HCT116 (cell line): Measurements from ENCODE around the gene FMN1. TPM values are rescaled to one million over a fixed set of nuclear protein-coding genes. Genes with fewer than 3 reads are reported as not detected.

ENCODE experiments used
- ATAC-seq: fragments of 200-7000 bp; cut with Tn5 transposase; 2 replicates; pipeline ENCODE4 v1.9.1; 2020; ENCODE audit warnings: mild to moderate bottlenecking, moderate library complexity
- BruUV-seq: library from RNA; stranded (reverse); fragments of 400-500 nt; replicated peaks from 2 replicates; lab custom pipeline; 2021; lab: Mats Ljungman, UMichigan
- CTCF ChIA-PET: fragments of 300-600 bp; sonication (Branson Sonifier 250); formaldehyde crosslinking; loops from one replicate; lab custom pipeline; 2021; ENCODE audit warnings: antibody characterized with exemption; lab: Charles Lee
- POLR2A ChIA-PET: fragments of 300-600, 350-600 bp; sonication (Branson Sonifier 250); formaldehyde crosslinking; loops from one replicate; lab custom pipeline; 2021; ENCODE audit warnings: antibody characterized with exemption; lab: Charles Lee
- RAD21 ChIA-PET, 2 experiments: fragments of 300-600 bp; sonication (Branson Sonifier 250); formaldehyde crosslinking; loops; one replicate each; lab custom pipeline; 2023; ENCODE audit warnings: low total read pairs in 2 of 2; ENCODE audit not compliant: uncharacterized antibody in 2 of 2, unreplicated experiment in 2 of 2, low non-redundant PET in 1 of 2; lab: Charles Lee
- DNase-seq: peaks from one replicate; pipeline ENCODE4 v3.0.0-alpha.2; 2010; ENCODE audit warnings: low read depth, low spot score
- H2AFZ ChIP-seq: fragments of 200-600 bp; shearing (Covaris generic), sonication (generic); 2 replicates; pipeline ENCODE4 v1.6.1; 2017; ENCODE audit warnings: low read depth, mixed run types, mixed read lengths, antibody characterized with exemption, low read length; ENCODE audit not compliant: poor library complexity, severe bottlenecking
- H3K27ac ChIP-seq: 2 replicates; pipeline ENCODE4 v1.5.1; 2012; ENCODE audit warnings: low read depth, low read length
- H3K27me3 ChIP-seq: fragments of 200-600 bp; sonication (generic); 2 replicates; pipeline ENCODE4 v1.6.1; 2016; ENCODE audit warnings: mixed run types, low read length, mixed read lengths; ENCODE audit not compliant: insufficient read depth
- H3K36me3 ChIP-seq, 2 experiments: fragments of 200-500 bp in 1 of 2; fragments of 200-600 bp in 1 of 2; sonication (Bioruptor generic) in 1 of 2; sonication (generic) in 1 of 2; 2 replicates each; pipeline versions ENCODE4 v1.5.1 to v1.6.1; 2014 to 2016; ENCODE audit warnings: low read length in 2 of 2, inconsistent platforms in 1 of 2, mixed read lengths in 1 of 2, mixed run types in 1 of 2; ENCODE audit not compliant: insufficient read depth in 2 of 2, control insufficient read depth in 1 of 2
- H3K4me1 ChIP-seq, 2 experiments: fragments of 200-600 bp in 1 of 2; sonication (generic) in 1 of 2; 2 replicates each; pipeline versions ENCODE4 v1.5.1 to v1.6.1; 2012 to 2017; ENCODE audit warnings: low read length in 2 of 2, inconsistent platforms in 1 of 2, mild to moderate bottlenecking in 1 of 2, mixed read lengths in 1 of 2, mixed run types in 1 of 2, moderate library complexity in 1 of 2; ENCODE audit not compliant: insufficient read depth in 2 of 2, control insufficient read depth in 1 of 2
- H3K4me2 ChIP-seq: fragments of 200-600 bp; sonication (generic); 2 replicates; pipeline ENCODE4 v1.6.1; 2017; ENCODE audit warnings: mixed run types, low read length, mixed read lengths
- H3K4me3 ChIP-seq, 2 experiments: fragments of 200-600 bp in 1 of 2; sonication (generic) in 1 of 2; replicated peaks in 1 of 2; 2 replicates each; pipeline ENCODE4 v1.5.1; 2011 to 2016; ENCODE audit warnings: low read length in 2 of 2, control low read depth in 1 of 2, low read depth in 1 of 2, mild to moderate bottlenecking in 1 of 2, mixed read lengths in 1 of 2, mixed run types in 1 of 2
- H3K79me2 ChIP-seq: fragments of 200-600 bp; sonication (generic); 2 replicates; pipeline ENCODE4 v1.6.1; 2017; ENCODE audit warnings: mild to moderate bottlenecking, mixed run types, low read length, moderate library complexity, mixed read lengths; ENCODE audit not compliant: insufficient read depth
- H3K9ac ChIP-seq: fragments of 200-600 bp; sonication (generic); 2 replicates; pipeline ENCODE4 v1.6.1; 2016; ENCODE audit warnings: low read length, mixed read lengths
- H3K9me2 ChIP-seq: fragments of 200-600 bp; sonication (generic), shearing (Covaris generic); 2 replicates; pipeline ENCODE4 v1.6.1; 2017; ENCODE audit warnings: mixed run types, mild to moderate bottlenecking, moderate library complexity; ENCODE audit not compliant: insufficient read depth
- H3K9me3 ChIP-seq, 2 experiments: fragments of 200-500 bp in 1 of 2; fragments of 200-600 bp in 1 of 2; sonication (Bioruptor generic) in 1 of 2; sonication (generic) in 1 of 2; 2 replicates each; pipeline ENCODE4 v1.6.1; 2014 to 2017; ENCODE audit warnings: low read length in 2 of 2, mixed read lengths in 2 of 2, inconsistent platforms in 1 of 2, low read depth in 1 of 2, mild to moderate bottlenecking in 1 of 2, mixed run types in 1 of 2, moderate library complexity in 1 of 2; ENCODE audit not compliant: control insufficient read depth in 1 of 2, insufficient read depth in 1 of 2
- H4K20me1 ChIP-seq: fragments of 200-600 bp; sonication (generic), shearing (Covaris generic); 2 replicates; pipeline ENCODE4 v1.6.1; 2017; ENCODE audit warnings: mixed run types, mild to moderate bottlenecking, moderate library complexity; ENCODE audit not compliant: insufficient read depth
- ATF3 ChIP-seq: IDR thresholded peaks from 2 replicates; pipeline ENCODE4 v1.6.1; 2012
- CEBPB ChIP-seq: IDR thresholded peaks from 2 replicates; pipeline ENCODE4 v1.6.1; 2012; ENCODE audit warnings: low read depth
- CTCF ChIP-seq, 3 experiments: fragments of 200-600 bp in 1 of 3; sonication (generic) in 1 of 3; IDR thresholded peaks in 2 of 3; conservative IDR thresholded peaks in 1 of 3; 2 replicates each; pipeline ENCODE4 v1.5.1; 2012 to 2017; ENCODE audit warnings: low read depth in 2 of 3, low read length in 2 of 3, antibody characterized with exemption in 1 of 3, borderline replicate concordance in 1 of 3, control low read depth in 1 of 3, mild to moderate bottlenecking in 1 of 3, mixed read lengths in 1 of 3, mixed run types in 1 of 3, moderate library complexity in 1 of 3; ENCODE audit not compliant: insufficient read depth in 1 of 3
- EGR1 ChIP-seq: IDR thresholded peaks from 2 replicates; pipeline ENCODE4 v1.6.1; 2012; ENCODE audit warnings: low read depth
- EZH2 ChIP-seq: fragments of 200-600 bp; sonication (generic); IDR thresholded peaks from 2 replicates; pipeline ENCODE4 v1.6.1; 2017; ENCODE audit warnings: antibody characterized with exemption, mixed run types
- FOSL1 ChIP-seq: IDR thresholded peaks from 2 replicates; pipeline ENCODE4 v1.6.1; 2012; ENCODE audit warnings: low read depth
- POLR2AphosphoS5 ChIP-seq: IDR thresholded peaks from 2 replicates; pipeline ENCODE4 v1.6.1; 2011; ENCODE audit warnings: mild to moderate bottlenecking, low read depth, low read length, moderate library complexity
- SP1 ChIP-seq: IDR thresholded peaks from 2 replicates; pipeline ENCODE4 v1.6.1; 2012; ENCODE audit warnings: low read depth
- YY1 ChIP-seq: IDR thresholded peaks from 2 replicates; pipeline ENCODE4 v1.6.1; 2011; ENCODE audit warnings: low read length, low read depth, moderate library complexity, mild to moderate bottlenecking; ENCODE audit not compliant: insufficient replicate concordance; ENCODE audit errors: extremely low read depth
- ZNF274 ChIP-seq: fragments of 200-500 bp; sonication (Bioruptor generic); IDR thresholded peaks from 2 replicates; pipeline ENCODE4 v1.6.1; 2014; ENCODE audit warnings: mild to moderate bottlenecking, low read depth, low read length, inconsistent platforms
- intact Hi-C: fragments of 100-400 bp; cut with micrococcal nuclease; formaldehyde crosslinking; loops from 2 replicates; pipeline ENCODE4 v1.10.0; 2022
- total RNA-seq: library from RNA; stranded (reverse); gene quantifications from one replicate; pipeline ENCODE4 v1.2.1, GENCODE V29; 2021; ENCODE audit not compliant: unreplicated experiment

Gene FMN1
- total RNA-seq, 1 experiment from 2014 or later: 0.39 TPM

DNA sequence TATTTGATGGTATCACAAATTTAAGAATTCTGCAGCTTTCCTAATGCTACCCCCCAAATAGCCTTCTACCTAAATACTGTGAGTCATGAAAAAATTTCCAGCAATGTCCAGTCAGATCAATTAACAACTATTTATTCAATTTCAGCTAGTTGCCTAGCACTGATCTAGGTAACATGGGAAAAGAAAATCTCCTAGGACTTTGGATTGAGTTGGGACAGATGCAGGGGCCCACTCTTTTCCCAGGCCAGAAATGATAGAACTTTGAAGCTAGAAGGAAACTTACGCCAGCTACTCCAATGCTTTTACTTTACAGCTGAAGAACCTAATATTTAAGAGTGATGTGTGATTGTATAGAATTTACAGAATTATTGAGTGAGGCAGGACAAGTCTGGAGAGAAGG lies 196.3 kb downstream of the FMN1 start:
- no peak for ATAC-seq
- RAD21 ChIA-PET: no interaction called here
- no peaks in the 10 kb centered on the region for H3K9me2 ChIP-seq
- no peaks in the 10 kb centered on the region for H4K20me1 ChIP-seq
- H3K36me3 ChIP-seq: no peaks in the 10 kb centered on the region
- no peaks in the 10 kb centered on the region for H3K4me1 ChIP-seq
- no peaks in the 10 kb centered on the region for H3K9me3 ChIP-seq
- TF ChIP-seq YY1 (no peak), CEBPB (no peak), POLR2AphosphoS5 (no peak), ATF3 (no peak), EGR1 (no peak), CTCF (IDR thresholded peaks at IDR 0.05 in 2 of 3, conservative IDR thresholded peaks at IDR 0.05 in 1 of 3; ENCODE audit: borderline replicate concordance in 1 of 3, insufficient read depth in 1 of 3, low read depth in 2 of 3, low read length in 2 of 3) (no peak), ZNF274 (no peak), EZH2 (no peak), FOSL1 (no peak), SP1 (no peak)
- no peaks in the 10 kb centered on the region for H3K79me2 ChIP-seq
- CTCF ChIA-PET: interaction anchor here (0.8 to 2.7 kb wide), 2 partner anchors 134 to 335 kb away, joined by 3 to 13 read pairs; no protein-coding TSS in a partner anchor
- no peak overlapping the region for H3K4me2 ChIP-seq
- no peak overlapping the region for H3K27ac ChIP-seq
- H3K4me3 ChIP-seq: no peak overlapping the region
- no TSS peak for BruUV-seq
- H2AFZ ChIP-seq: no peak overlapping the region
- no peak overlapping the region for H3K9ac ChIP-seq
- no peak for DNase-seq
- POLR2A ChIA-PET: no interaction called here
- intact Hi-C loops: loop anchor here (5.0 kb wide), 1 partner anchor 331 kb away; no protein-coding TSS in a partner anchor
- H3K27me3 ChIP-seq: no peaks in the 10 kb centered on the region
